Astrocyte of the cerebellum (primary cell): ENCODE data around the gene ATP2B1.

Experiments
- DNase-seq: peaks from one replicate; pipeline ENCODE4 v3.0.0-alpha.2; 2011; ENCODE audit warnings: low read depth
- H3K4me3 ChIP-seq: 2 replicates; pipeline ENCODE4 v1.5.1; 2011; ENCODE audit warnings: mild to moderate bottlenecking, low read depth, low read length, moderate library complexity
- in situ Hi-C: cut with HindIII; loops from 2 replicates; pipeline ENCODE4 v1.10.0; 2017; ENCODE audit warnings: low sequenced_read_pairs
- TF ChIP-seq, protein P1 (sequence below): IDR thresholded peaks from 2 replicates; pipeline ENCODE4 v1.5.1; 2012; ENCODE audit warnings: low read length, low read depth, moderate library complexity, mild to moderate bottlenecking; ENCODE audit errors: missing control alignments

The ATP2B1 gene

DNA sequence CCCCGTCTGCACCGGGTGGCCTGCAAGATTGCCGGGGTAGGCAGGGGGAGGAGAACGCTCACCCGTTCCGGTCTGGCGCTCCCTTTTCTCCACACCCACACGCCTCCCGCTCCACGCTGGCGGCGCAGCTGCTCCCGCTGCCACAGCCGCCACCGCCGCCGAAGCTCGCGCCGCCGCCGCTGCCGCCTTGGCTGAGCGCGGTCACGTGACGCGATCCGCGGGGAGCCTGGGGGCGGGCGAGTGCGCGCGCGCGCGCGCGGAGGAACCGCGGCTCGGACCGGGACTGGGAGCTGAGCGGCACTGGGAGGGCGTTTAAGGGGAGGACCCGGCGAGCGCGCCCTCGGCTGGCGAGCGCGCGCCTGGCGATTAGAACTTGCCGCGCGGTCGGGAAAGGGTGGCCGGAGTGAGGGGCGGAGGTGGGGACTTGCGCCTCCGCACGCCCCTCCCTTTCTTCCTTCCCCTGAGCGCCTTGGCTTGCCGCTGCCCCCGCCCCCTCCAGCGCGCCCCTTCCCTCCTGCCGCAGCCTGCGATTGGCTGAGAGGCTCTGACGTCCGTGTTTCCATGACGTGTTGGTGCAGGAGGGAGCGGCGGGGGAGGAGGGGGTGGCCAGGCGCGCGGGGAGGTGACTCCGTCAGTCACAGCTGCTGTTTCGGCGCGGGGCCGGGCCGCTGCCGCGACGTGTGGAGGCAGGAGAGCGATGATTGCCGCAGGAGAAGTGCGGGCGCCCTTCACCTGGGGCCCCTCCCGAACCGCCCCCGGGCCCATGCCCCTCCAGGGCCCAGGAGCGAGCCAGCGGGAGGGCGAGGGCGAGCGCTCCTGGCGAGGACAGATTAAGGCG lies 738 bp upstream of the ATP2B1 start:
- peak overlapping the region; percentile 94 for H3K4me3 ChIP-seq
- TF ChIP-seq, protein P1, sequence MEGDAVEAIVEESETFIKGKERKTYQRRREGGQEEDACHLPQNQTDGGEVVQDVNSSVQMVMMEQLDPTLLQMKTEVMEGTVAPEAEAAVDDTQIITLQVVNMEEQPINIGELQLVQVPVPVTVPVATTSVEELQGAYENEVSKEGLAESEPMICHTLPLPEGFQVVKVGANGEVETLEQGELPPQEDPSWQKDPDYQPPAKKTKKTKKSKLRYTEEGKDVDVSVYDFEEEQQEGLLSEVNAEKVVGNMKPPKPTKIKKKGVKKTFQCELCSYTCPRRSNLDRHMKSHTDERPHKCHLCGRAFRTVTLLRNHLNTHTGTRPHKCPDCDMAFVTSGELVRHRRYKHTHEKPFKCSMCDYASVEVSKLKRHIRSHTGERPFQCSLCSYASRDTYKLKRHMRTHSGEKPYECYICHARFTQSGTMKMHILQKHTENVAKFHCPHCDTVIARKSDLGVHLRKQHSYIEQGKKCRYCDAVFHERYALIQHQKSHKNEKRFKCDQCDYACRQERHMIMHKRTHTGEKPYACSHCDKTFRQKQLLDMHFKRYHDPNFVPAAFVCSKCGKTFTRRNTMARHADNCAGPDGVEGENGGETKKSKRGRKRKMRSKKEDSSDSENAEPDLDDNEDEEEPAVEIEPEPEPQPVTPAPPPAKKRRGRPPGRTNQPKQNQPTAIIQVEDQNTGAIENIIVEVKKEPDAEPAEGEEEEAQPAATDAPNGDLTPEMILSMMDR: no peak
- DNase-seq: peak; percentile 97
- in situ Hi-C loops: no loop called here

DNA sequence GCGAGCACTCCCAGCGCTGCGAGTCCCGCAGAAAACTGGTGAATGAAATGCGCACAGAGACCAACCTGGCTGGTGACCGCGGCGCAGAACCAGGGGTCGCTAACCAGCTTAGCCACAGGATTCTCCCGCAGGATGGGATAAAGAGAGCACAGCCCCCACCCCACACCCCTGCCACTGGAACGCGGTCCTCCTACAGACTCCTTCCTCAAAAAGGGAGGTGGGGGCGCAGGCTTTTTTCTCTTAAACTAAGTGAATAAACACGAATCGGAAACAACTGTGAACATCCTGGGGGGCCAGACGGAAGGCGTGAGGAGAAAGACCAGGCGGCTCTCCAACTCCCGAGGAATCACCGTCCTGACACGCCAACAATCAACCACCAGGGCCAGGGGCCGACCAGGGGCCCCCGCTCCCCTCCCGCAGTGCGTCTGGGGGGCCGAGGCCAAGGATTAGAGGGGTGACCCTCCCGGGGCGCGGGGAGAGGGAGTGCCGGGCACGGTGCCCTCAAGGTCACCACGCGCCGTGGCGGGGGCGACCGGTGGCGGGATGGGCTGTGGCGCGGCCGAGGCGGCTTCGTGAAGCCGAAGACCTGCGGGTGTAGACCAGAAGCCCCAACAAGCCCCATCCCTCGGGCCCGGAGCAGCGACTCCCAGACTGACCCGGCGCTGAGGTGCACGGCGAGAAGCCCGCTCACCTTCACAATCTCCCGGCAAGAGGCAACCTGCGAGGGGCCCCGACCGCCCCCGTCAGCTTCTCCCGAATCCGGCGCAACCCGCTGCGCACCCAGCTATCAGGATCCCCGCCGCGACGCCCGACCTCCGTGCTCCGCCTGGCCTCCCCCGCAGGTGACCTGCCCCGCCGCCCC lies 704 bp downstream of the ATP2B1 start:
- DNase-seq: no peak
- in situ Hi-C loops: no loop called here
- peak overlapping the region; percentile 94 for H3K4me3 ChIP-seq
- TF ChIP-seq, protein P1: no peak

DNA sequence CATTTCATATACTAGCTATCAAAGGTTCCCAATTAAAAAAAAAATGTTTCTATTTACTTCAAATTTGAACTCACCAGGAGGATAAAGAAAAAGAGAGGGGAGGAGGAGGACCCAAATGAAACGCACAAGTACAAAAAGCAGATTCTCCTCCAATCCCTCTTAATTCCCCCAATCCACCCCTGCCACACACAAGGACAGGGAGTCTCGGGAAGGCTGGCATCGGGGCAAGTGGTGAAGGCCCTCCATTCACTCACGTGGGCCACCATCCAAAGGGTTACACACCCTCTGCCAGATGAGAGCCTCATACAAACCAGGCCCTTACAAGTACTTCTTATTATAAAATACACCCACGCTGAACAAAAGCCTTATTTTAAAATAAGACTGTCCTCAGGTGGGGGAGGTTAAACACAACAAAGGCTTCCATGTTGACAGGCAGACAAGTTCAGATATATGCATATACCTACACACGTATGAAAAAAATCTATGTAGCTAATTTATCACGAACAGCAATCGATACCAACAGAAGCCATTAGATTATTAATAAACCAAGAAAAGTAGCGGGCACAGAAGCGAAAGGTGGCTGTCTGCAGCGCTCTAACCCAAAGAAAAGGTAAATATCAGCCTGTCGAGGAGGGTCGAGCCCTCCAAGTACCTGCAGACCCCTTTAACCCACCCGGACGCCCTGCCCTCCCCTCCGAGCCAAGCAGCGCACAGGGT lies 1.5 kb downstream of the ATP2B1 start:
- DNase-seq: no peak
- H3K4me3 ChIP-seq: peak overlapping the region; percentile 94
- in situ Hi-C loops: no loop called here
- TF ChIP-seq, protein P1: no peak

DNA sequence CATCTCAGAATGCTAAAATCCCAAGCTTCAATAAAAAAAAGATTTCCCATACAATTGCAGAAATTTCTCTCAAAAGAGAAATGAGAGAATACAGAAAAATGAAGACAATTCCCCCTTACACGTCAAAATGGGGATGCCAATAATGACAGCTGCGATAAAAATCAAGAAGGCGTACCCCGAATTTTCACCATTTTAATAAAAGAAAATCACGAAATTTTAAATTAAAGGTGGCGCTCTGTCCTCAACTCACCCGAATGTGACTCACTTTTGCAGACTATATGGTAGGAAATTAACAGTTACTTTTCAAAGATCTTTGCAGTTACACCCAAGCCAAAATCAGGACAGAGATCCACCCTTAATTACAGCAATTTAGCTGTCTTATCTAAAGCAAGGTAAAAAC lies 2.1 kb downstream of the ATP2B1 start:
- TF ChIP-seq, protein P1: no peak
- in situ Hi-C loops: no loop called here
- H3K4me3 ChIP-seq: peak overlapping the region; percentile 94
- DNase-seq: no peak

DNA sequence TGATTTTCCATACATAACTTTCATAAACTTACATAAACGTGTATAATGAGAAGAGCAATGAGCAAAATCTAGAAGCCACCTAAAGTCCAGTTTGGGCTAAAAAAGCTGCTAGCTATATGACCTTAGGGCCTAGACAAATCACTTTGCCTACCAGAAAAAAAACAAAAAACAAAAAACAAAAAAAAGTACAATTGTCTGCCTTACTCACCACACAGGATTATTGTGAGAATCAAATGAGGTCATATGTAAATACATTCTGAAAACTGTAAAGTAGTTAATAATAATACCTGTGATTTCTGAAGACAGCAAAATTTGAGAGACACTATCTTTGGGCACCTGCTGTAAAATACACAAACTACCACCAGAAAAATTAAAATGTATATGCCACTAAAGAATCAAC lies 4.2 kb downstream of the ATP2B1 start:
- no peak for DNase-seq
- no peak overlapping the region for H3K4me3 ChIP-seq
- TF ChIP-seq, protein P1: no peak
- in situ Hi-C loops: no loop called here

DNA sequence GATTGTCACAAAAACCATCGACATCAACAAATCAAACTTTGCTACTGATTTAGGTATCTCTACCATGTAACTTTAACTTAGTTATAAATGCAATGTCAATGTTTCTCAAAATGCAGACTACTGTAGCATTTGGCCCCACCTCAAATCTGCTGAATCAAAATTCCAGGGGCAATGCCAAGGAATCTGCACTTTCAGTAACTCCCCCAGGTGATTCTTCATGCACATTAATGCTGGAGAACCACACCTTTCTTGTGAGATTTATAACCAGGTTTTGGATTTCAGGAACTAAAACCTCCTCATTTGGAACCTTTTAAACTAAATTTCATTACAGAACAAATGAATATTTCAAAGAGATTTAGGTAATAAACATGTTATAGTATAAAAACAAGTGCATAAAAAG lies 4.9 kb downstream of the ATP2B1 start:
- no peak for DNase-seq
- no peak overlapping the region for H3K4me3 ChIP-seq
- TF ChIP-seq, protein P1: no peak
- in situ Hi-C loops: no loop called here
